ENCODE results near the gene CELF1. TPM values are rescaled to one million over a fixed set of nuclear protein-coding genes. Genes with fewer than 3 reads are reported as not detected.

Gene CELF1
- total and polyA plus RNA-seq, 10 of the 15 experiments (the other 5 are each of a cell fraction or from before 2014, with no cell fraction given), result 35.3 to 128 (median 85.7) TPM

DNA sequence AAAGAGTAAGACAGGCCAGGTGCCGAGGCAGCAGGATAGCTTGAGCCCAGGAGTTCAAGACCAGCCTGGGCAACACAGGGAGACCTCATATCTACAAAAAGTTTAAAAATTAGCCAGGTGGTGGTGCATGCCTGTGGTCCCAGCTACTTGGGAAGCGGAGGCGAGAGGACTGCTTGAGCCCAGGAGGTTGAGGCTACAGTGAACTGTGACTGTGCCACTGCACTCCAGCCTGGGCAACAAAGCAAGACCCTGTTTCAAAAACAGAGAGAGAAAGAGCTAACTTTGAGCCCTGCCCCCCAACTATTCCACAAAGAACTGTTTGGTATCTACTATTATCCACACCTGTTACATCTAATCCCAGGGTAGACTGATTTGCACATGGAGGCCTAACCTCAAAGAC lies 54.8 kb downstream of the CELF1 start:
- Histone ChIP-seq H3K4me3 (no peak overlapping the region), H3K9ac (ENCODE audit: control insufficient read depth, insufficient read depth, low read length) (no peak overlapping the region), H3K4me2 (ENCODE audit: control insufficient read depth, insufficient read depth) (no peak overlapping the region), H3K36me3 (ENCODE audit: control insufficient read depth in 2 of 2, insufficient read depth in 2 of 2, low read length in 1 of 2) (peaks cover 2 to 36% of the 10 kb centered on the region in 2 experiments), H3K9me3 (replicated peaks; ENCODE audit: control insufficient read depth, insufficient read depth, low read length) (no peaks in the 10 kb centered on the region), H2AFZ (ENCODE audit: control insufficient read depth, low read depth, low read length) (no peak overlapping the region), H3K79me2 (ENCODE audit: control insufficient read depth, insufficient read depth, low read length) (peaks cover 81% of the 10 kb centered on the region), H3K27me3 (replicated peaks in 1 of 2; ENCODE audit: control insufficient read depth in 2 of 2, insufficient read depth in 2 of 2, low read length in 1 of 2) (no peaks in the 10 kb centered on the region), H4K20me1 (ENCODE audit: control insufficient read depth, insufficient read depth) (no peaks in the 10 kb centered on the region), H3K4me1 (ENCODE audit: control insufficient read depth, insufficient read depth, low read length) (peaks cover 37% of the 10 kb centered on the region), H3K27ac (ENCODE audit: control insufficient read depth, insufficient read depth) (no peak overlapping the region)
- TF ChIP-seq RAD21 (IDR thresholded peaks at IDR 0.05; ENCODE audit: insufficient read depth, low read depth, low read length) (no peak), RFX5 (IDR thresholded peaks at IDR 0.05; ENCODE audit: low read depth, low read length) (no peak), GATAD2B (conservative IDR thresholded peaks at IDR 0.05; ENCODE audit: low read depth) (no peak)
- TF ChIP-seq, protein P1, sequence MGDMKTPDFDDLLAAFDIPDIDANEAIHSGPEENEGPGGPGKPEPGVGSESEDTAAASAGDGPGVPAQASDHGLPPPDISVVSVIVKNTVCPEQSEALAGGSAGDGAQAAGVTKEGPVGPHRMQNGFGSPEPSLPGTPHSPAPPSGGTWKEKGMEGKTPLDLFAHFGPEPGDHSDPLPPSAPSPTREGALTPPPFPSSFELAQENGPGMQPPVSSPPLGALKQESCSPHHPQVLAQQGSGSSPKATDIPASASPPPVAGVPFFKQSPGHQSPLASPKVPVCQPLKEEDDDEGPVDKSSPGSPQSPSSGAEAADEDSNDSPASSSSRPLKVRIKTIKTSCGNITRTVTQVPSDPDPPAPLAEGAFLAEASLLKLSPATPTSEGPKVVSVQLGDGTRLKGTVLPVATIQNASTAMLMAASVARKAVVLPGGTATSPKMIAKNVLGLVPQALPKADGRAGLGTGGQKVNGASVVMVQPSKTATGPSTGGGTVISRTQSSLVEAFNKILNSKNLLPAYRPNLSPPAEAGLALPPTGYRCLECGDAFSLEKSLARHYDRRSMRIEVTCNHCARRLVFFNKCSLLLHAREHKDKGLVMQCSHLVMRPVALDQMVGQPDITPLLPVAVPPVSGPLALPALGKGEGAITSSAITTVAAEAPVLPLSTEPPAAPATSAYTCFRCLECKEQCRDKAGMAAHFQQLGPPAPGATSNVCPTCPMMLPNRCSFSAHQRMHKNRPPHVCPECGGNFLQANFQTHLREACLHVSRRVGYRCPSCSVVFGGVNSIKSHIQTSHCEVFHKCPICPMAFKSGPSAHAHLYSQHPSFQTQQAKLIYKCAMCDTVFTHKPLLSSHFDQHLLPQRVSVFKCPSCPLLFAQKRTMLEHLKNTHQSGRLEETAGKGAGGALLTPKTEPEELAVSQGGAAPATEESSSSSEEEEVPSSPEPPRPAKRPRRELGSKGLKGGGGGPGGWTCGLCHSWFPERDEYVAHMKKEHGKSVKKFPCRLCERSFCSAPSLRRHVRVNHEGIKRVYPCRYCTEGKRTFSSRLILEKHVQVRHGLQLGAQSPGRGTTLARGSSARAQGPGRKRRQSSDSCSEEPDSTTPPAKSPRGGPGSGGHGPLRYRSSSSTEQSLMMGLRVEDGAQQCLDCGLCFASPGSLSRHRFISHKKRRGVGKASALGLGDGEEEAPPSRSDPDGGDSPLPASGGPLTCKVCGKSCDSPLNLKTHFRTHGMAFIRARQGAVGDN (IDR thresholded peaks at IDR 0.05), result no peak
- 86% methylated on average over 3 of the region's 3 CpGs for WGBS (ENCODE audit: insufficient coverage, insufficient replicate concordance, low lambda C conversion rate, missing lambda C conversion rate)
- POLR2A ChIA-PET, result interaction anchor here (0.5 to 1.8 kb wide), 8 partner anchors 8 to 533 kb away, joined by 3 to 6 read pairs (median 4); no protein-coding TSS in a partner anchor
- DNase-seq (ENCODE audit: low read depth, low spot score), result no peak
- intact Hi-C loops (cut with micrococcal nuclease; ENCODE audit: unreplicated experiment) (no loop called here), in situ Hi-C loops (cut with MboI) (no loop called here)
- BruUV-seq (replicated peaks), result no TSS peak
- no peak for ATAC-seq
- no peak for FAIRE-seq
- CTCF ChIA-PET, result interaction anchor here (0.7 to 1.6 kb wide), 5 partner anchors 9 to 81 kb away, joined by 3 to 5 read pairs (median 3); partner anchors contain the start of genes KBTBD4 and NDUFS3
- SMC1A ChIA-PET (ENCODE audit: uncharacterized antibody, unreplicated experiment), result interaction anchor here (0.6 to 4.5 kb wide), 11 partner anchors 8 to 119 kb away, joined by 3 to 21 read pairs (median 5); partner anchors contain the start of gene CELF1
- RAD21 ChIA-PET (ENCODE audit: unreplicated experiment), result interaction anchor here (1.2 to 2.6 kb wide), 6 partner anchors 11 to 109 kb away, joined by 3 to 8 read pairs (median 4); no protein-coding TSS in a partner anchor
